ENCODE results near the gene CLASRP. TPM values are rescaled to one million over a fixed set of nuclear protein-coding genes. Genes with fewer than 3 reads are reported as not detected.
A peak's percentile ranks its signal among the peaks of the same experiment; 100 is the strongest.

CLASRP gene
- total and polyA plus RNA-seq, 7 donors: 19.0 to 157 (median 65.6) TPM

GRCh38 chr19:45046355-45046754 lies 7.5 kb downstream of the CLASRP start:
- Histone ChIP-seq H3K27me3 (no peaks in the 10 kb centered on the region), H3K4me1 (peaks cover 0 to 68% (median 39%) of the 10 kb centered on the region in 4 donors), H3K4me3 (no peak overlapping the region), H3K27ac (no peak overlapping the region), H3K36me3 (peaks cover 18 to 56% (median 20%) of the 10 kb centered on the region in 4 donors), H3K9me3 (no peaks in the 10 kb centered on the region)
- intact Hi-C loops (cut with DNase I): no loop called here
- WGBS, 2 donors: 83 to 85% methylated on average over 7 of the region's 7 CpGs
- no peak for DNase-seq
- TF ChIP-seq POLR2AphosphoS5 (IDR thresholded peaks at IDR 0.05) (no peak), POLR2A (IDR thresholded peaks at IDR 0.05) (no peak), EP300 (IDR thresholded peaks at IDR 0.05) (no peak)
- TF ChIP-seq, protein P1, sequence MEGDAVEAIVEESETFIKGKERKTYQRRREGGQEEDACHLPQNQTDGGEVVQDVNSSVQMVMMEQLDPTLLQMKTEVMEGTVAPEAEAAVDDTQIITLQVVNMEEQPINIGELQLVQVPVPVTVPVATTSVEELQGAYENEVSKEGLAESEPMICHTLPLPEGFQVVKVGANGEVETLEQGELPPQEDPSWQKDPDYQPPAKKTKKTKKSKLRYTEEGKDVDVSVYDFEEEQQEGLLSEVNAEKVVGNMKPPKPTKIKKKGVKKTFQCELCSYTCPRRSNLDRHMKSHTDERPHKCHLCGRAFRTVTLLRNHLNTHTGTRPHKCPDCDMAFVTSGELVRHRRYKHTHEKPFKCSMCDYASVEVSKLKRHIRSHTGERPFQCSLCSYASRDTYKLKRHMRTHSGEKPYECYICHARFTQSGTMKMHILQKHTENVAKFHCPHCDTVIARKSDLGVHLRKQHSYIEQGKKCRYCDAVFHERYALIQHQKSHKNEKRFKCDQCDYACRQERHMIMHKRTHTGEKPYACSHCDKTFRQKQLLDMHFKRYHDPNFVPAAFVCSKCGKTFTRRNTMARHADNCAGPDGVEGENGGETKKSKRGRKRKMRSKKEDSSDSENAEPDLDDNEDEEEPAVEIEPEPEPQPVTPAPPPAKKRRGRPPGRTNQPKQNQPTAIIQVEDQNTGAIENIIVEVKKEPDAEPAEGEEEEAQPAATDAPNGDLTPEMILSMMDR (IDR thresholded peaks at IDR 0.05): no peak

DNA sequence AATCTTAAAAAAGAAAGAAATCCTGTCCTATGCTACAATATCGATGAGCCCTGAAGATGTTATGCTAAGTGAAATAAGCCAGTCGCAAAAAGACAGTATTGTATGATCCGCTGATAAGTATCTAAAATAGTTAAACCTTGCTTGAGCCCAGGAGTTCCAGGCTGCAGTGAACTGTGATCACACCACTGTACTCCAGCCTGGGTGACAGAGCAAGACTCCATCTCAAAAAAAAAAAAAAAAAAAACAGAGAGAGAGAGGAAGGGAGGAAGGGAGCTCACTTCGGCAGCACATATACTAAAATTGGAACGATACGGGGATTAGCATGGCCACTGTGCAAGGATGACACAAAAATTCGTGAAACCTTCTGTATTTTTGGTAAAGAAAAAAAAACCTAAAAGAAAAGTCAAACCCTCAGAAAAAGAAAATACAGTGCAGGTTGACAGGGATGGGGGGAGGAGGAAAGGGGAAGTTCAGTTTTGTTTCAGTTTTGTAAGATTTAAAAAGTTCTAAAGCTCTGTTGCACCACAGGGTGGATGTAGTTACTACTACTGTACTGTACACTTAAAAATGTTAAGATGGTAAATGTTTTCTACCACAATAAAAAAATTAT lies 8.4 kb downstream of the CLASRP start:
- WGBS, 2 donors: 62 to 87% methylated on average over 7 of the region's 7 CpGs
- Histone ChIP-seq H3K36me3 (peaks cover 16 to 56% (median 25%) of the 10 kb centered on the region in 4 donors), H3K4me3 (no peak overlapping the region), H3K27ac (no peak overlapping the region), H3K4me1 (peaks cover 0 to 59% (median 34%) of the 10 kb centered on the region in 4 donors), H3K9me3 (no peaks in the 10 kb centered on the region), H3K27me3 (no peaks in the 10 kb centered on the region)
- DNase-seq: no peak
- TF ChIP-seq, protein P1 (IDR thresholded peaks at IDR 0.05): no peak
- TF ChIP-seq POLR2A (IDR thresholded peaks at IDR 0.05) (no peak), POLR2AphosphoS5 (IDR thresholded peaks at IDR 0.05) (no peak)
- intact Hi-C loops (cut with DNase I): no loop called here

DNA sequence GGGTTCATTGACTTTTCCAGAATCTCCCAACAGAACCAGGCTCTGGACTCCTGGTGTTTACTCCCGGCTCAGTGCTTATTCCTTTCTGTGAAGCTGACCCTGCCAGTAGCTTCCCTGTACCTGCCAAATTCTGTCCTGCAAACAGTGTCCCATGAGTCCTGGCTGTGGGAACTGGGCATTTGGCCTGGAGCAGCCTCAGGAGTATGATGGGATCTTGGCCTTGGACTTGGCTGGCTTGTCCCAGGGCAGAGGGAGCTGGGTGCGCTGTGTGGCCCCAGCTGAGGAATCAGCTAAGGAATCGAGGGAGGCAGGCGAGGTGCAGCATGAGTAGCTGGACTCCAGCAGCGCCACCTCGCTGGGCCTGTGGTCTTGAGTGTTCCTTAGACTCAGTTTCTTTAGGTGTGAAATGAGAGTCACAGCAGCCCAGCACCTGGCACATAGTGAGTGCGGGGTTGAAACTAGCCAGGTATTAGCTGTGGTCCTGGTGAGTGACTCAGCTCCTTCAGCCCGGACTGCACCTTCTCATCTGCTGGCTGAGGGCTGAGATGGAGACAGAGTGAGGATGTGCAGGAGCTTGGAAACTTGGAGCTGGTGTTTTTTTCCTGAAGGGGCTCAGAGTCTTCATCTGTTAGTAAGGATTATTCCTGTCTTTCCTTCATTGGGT lies 10.4 kb downstream of the CLASRP start:
- Histone ChIP-seq H3K4me1 (peaks cover 0 to 54% (median 34%) of the 10 kb centered on the region in 4 donors), H3K27me3 (no peaks in the 10 kb centered on the region), H3K36me3 (peaks cover 26 to 59% (median 33%) of the 10 kb centered on the region in 4 donors), H3K27ac (peak overlapping the region in 3 of 4 donors; percentile 7 to 58 (median 28)), H3K4me3 (no peak overlapping the region), H3K9me3 (no peaks in the 10 kb centered on the region)
- DNase-seq: no peak
- no peak for TF ChIP-seq POLR2A (IDR thresholded peaks at IDR 0.05)
- TF ChIP-seq, protein P1 (IDR thresholded peaks at IDR 0.05): no peak
- no peak for TF ChIP-seq EP300 (IDR thresholded peaks at IDR 0.05)
- no peak for TF ChIP-seq POLR2AphosphoS5 (IDR thresholded peaks at IDR 0.05)
- intact Hi-C loops (cut with DNase I): no loop called here
- WGBS, 2 donors: 91 to 92% methylated on average over 8 of the region's 8 CpGs

- intact Hi-C loops (cut with DNase I): no loop called here
- Histone ChIP-seq H3K4me1 (peaks cover 0 to 45% (median 32%) of the 10 kb centered on the region in 4 donors), H3K27ac (peak overlapping the region in 1 of 4 donors; percentile 58), H3K9me3 (no peaks in the 10 kb centered on the region), H3K36me3 (peaks cover 24 to 59% (median 34%) of the 10 kb centered on the region in 4 donors), H3K27me3 (no peaks in the 10 kb centered on the region), H3K4me3 (no peak overlapping the region)
- 95 to 97% methylated on average over 6 of the region's 6 CpGs for WGBS, 2 donors
- no peak for DNase-seq
- no peak for TF ChIP-seq POLR2A (IDR thresholded peaks at IDR 0.05)
- TF ChIP-seq EP300 (IDR thresholded peaks at IDR 0.05): no peak
- no peak for TF ChIP-seq POLR2AphosphoS5 (IDR thresholded peaks at IDR 0.05)
- TF ChIP-seq, protein P1 (IDR thresholded peaks at IDR 0.05): no peak
Observed at GRCh38 chr19:45050036-45050435, 11.2 kb downstream of the CLASRP start.

Measured in sigmoid colon (tissue), 7 donors.